AG04450 (cell line): Measurements from ENCODE around the gene CCDC85B. TPM values are rescaled to one million over a fixed set of nuclear protein-coding genes. Genes with fewer than 3 reads are reported as not detected.

Experiments
- CTCF ChIA-PET: fragments of 300-600, 350-600 bp; formaldehyde crosslinking; extraction: SDS; loops from one replicate; lab custom pipeline; 2022; ENCODE audit warnings: antibody characterized with exemption, inconsistent platforms; lab: Charles Lee
- POLR2A ChIA-PET: fragments of 350-600 bp; formaldehyde crosslinking; extraction: SDS; loops from one replicate; lab custom pipeline; 2021; ENCODE audit warnings: antibody characterized with exemption, inconsistent platforms; lab: Yijun Ruan, JAX
- DNase-seq: peaks from one replicate; pipeline ENCODE4 v3.0.0-alpha.2; 2011; ENCODE audit warnings: low read depth, low spot score
- H3K27ac ChIP-seq: one replicate; pipeline ENCODE4 v1.5.1; 2012; ENCODE audit warnings: low read depth, low read length, control low read depth
- H3K27me3 ChIP-seq: one replicate; pipeline ENCODE4 v1.6.0; 2012; ENCODE audit warnings: low read length; ENCODE audit not compliant: control insufficient read depth, insufficient read depth
- H3K4me3 ChIP-seq: 2 replicates; pipeline ENCODE4 v1.5.1; 2011; ENCODE audit warnings: mild to moderate bottlenecking, low read depth, low read length, control low read depth
- H3K9me3 ChIP-seq: 2 replicates; pipeline ENCODE4 v1.5.1; 2012; ENCODE audit warnings: low read length; ENCODE audit not compliant: control insufficient read depth, insufficient read depth
- CTCF ChIP-seq: IDR thresholded peaks from 2 replicates; pipeline ENCODE4 v1.5.1; 2011; ENCODE audit warnings: low read depth, low read length, control low read depth, inconsistent platforms
- polyA plus RNA-seq: library from polyadenylated mRNA; depleted of rRNA; stranded (reverse); fragments of >200 nt; gene quantifications from 2 replicates; pipeline ENCODE4 v1.2.3, GENCODE V29; 2011

The CCDC85B gene
- polyA plus RNA-seq, 1 experiment: 13.1 TPM

DNA sequence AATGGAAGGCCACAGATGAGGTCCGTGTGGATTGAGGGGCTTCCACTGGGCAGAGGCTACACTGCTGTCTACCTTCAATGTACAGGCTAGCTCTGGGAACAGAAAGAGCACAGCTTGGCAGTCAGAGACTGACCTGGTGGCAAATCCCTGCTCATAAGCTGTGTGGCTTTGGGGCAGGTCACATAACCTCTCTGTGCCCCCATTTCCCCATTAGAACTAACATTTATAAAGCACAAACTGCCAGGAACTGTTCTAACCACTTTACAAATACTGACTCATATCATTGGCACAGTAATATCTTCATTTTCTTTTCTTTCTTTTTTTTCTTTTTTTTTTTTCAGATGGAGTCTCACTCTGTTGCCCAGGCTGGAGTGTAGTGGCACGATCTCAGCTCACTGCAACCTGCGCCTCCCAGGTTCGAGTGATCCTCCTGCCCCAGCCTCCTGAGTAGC, 6.6 kb downstream of the CCDC85B start:
- no peak for DNase-seq
- H3K27me3 ChIP-seq: no peaks in the 10 kb centered on the region
- H3K27ac ChIP-seq: peak overlapping the region; percentile 68
- H3K9me3 ChIP-seq: no peaks in the 10 kb centered on the region; the same call in 1 of the 2 replicates
- CTCF ChIA-PET: interaction anchor here (0.5 to 5.1 kb wide), 3 partner anchors 8 to 159 kb away, joined by 4 to 34 read pairs (median 33); partner anchors contain the start of genes CCDC85B and FIBP
- H3K4me3 ChIP-seq: peak overlapping the region; percentile 96
- no peak for TF ChIP-seq CTCF
- POLR2A ChIA-PET: interaction anchor here (0.7 to 6.7 kb wide), 5 partner anchors 7 to 50 kb away, joined by 4 to 153 read pairs (median 6); partner anchors contain the start of genes C11orf68, CCDC85B and FIBP

- Histone ChIP-seq H3K9me3 (no peaks in the 10 kb centered on the region; the same call in 1 of the 2 replicates), H3K27ac (peak overlapping the region; percentile 97), H3K27me3 (no peaks in the 10 kb centered on the region), H3K4me3 (peak overlapping the region; percentile 96)
- ChIA-PET CTCF (interaction anchor here (1.0 to 5.1 kb wide), 7 partner anchors 10 to 124 kb away, joined by 3 to 34 read pairs (median 4); partner anchors contain the start of genes CCDC85B and FIBP), POLR2A (interaction anchor here (0.6 to 6.7 kb wide), 8 partner anchors 9 to 284 kb away, joined by 3 to 153 read pairs (median 6); partner anchors contain the start of genes CCDC85B and FIBP)
- TF ChIP-seq CTCF: no peak
- DNase-seq: no peak
Observed at GRCh38 chr11:65898656-65899355, 8.3 kb downstream of the CCDC85B start.

DNA sequence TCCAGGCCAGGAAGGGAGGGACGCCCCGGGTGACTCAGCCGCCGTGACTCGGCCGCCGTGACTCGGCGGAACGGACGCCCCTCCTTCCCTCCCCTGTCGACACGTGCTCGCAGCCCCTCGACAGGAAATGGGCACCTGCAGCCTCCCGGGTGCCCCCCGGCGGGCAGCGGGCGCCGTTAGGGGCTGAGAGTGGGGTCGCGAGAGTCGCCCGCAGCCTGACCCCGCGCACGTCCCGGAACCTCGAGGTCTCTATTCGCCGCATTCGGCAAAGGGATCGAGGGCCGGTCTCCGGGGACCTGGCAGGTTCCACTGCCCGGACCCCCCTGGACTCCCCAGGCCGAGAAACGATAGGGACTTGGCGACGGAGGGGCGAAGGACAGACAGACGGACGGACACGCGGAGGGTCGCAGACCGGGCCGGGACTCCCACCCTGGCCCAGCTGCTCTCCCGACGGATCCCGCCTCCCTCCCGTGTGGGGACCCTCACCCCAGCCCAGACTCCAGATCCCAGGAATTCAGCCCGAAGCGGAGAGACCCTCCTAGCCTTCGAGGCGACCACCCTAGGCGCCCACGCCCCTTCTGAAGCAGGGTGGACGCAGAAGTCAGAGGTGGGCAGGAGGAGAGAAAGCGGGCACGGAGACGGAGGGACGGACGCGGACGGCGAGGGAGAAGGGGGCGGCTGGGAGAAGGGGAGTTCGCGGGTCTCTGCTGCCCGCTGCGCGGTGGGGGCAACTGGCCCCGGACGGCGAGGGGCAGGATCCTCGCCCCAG, 9.1 kb downstream of the CCDC85B start:
- POLR2A ChIA-PET: interaction anchor here (0.6 to 6.7 kb wide), 9 partner anchors 9 to 285 kb away, joined by 3 to 153 read pairs (median 5); partner anchors contain the start of genes C11orf68, CCDC85B, CFL1 and FIBP
- TF ChIP-seq CTCF: no peak
- no peak for DNase-seq
- CTCF ChIA-PET: interaction anchor here (1.4 to 5.1 kb wide), 4 partner anchors 10 to 40 kb away, joined by 4 to 34 read pairs (median 32); partner anchors contain the start of genes CCDC85B and FIBP
- Histone ChIP-seq H3K9me3 (no peaks in the 10 kb centered on the region; the same call in 1 of the 2 replicates), H3K27ac (peak overlapping the region; percentile 97), H3K4me3 (peak overlapping the region; percentile 96), H3K27me3 (no peaks in the 10 kb centered on the region)

DNA sequence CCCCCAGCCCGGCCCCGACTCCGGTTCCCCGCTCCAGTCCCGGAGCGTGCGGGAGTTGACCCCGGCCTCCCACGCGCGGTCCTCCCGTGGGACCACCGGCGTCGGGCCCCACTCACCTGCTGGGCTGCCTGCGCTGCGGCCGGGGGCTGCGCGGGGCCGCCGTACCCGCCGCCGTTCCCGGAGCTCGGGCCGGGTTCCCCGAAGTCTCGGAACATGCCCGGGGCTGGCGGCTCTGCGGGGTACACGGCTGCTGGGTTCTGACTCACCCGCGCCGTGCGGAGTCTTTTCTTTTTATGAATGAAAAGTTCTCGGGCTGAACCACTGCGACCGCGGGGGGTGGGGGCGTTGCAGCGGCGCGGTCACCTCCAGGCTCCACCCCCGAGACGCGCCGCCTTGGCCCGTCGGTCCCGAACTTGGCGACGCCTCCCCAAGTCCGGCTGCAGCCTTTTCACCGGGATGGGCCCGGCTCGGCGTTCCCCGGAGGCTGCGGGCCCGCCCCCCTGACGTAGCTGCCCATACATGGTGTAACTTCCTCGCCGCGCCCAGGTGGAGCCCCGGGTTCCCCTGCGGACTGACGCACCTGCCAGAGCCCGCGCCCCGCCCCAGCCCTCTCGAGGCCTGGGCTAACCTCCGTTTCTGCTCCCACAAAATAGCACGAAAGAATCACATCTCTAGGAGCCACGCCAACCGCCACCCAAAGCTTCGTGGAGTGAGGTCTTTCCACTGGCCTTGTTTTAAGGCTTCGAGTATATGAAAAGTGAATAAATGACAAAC, 9.8 kb downstream of the CCDC85B start, which contains the start of gene FOSL1:
FOSL1 (minus strand) TSS at position 264 of the 774 bp plus-strand sequence; CDS start at position 215, 49 bp downstream.
- no peak for TF ChIP-seq CTCF

More for the DNA sequence above, 9.8 kb downstream of the CCDC85B start, which contains the start of gene FOSL1:
- ChIA-PET CTCF (interaction anchor here (0.6 to 5.1 kb wide), 4 partner anchors 11 to 34 kb away, joined by 3 to 33 read pairs (median 19); partner anchors contain the start of genes CCDC85B and FIBP), POLR2A (interaction anchor here (0.6 to 6.7 kb wide), 12 partner anchors 10 to 1507 kb away, joined by 3 to 153 read pairs (median 4); partner anchors contain the start of genes C11orf68, CCDC85B, CFL1 and FIBP)
- H3K27me3 ChIP-seq: no peaks in the 10 kb centered on the region
- peak within 1 kb of the TSS; percentile 96 for H3K4me3 ChIP-seq
- peak within 1 kb of the TSS; percentile 97 for H3K27ac ChIP-seq
- DNase-seq: peak; percentile 89
- no peaks in the 10 kb centered on the region; the same call in 1 of the 2 replicates for H3K9me3 ChIP-seq
